Endodermal cell (in vitro differentiated cells): ENCODE data around the gene BCL7A. TPM values are rescaled to one million over a fixed set of nuclear protein-coding genes. Genes with fewer than 3 reads are reported as not detected.

Source experiments
- DNase-seq: peaks from one replicate; pipeline ENCODE4 v3.0.0-alpha.2; 2017
- H3K27ac ChIP-seq: 2 replicates; pipeline ENCODE4 v1.5.1; 2013; ENCODE audit warnings: mild to moderate bottlenecking, low read depth, low read length, moderate library complexity
- H3K27me3 ChIP-seq: 2 replicates; pipeline ENCODE4 v1.6.1; 2013; ENCODE audit warnings: mild to moderate bottlenecking, low read length, moderate library complexity; ENCODE audit not compliant: insufficient read depth, control insufficient read depth, poor library complexity, severe bottlenecking
- H3K36me3 ChIP-seq: 2 replicates; pipeline ENCODE4 v1.7.0; 2013; ENCODE audit warnings: mild to moderate bottlenecking, low read length, moderate library complexity; ENCODE audit not compliant: control insufficient read depth, insufficient read depth
- H3K4me1 ChIP-seq: one replicate; pipeline ENCODE4 v1.7.0; 2013; ENCODE audit warnings: low read length; ENCODE audit not compliant: control insufficient read depth, insufficient read depth
- H3K4me3 ChIP-seq: 2 replicates; pipeline ENCODE4 v1.5.1; 2013; ENCODE audit warnings: mild to moderate bottlenecking, low read length, moderate library complexity
- H3K9ac ChIP-seq: 2 replicates; pipeline ENCODE4 v1.6.1; 2013; ENCODE audit warnings: mild to moderate bottlenecking, low read length, moderate library complexity; ENCODE audit not compliant: poor library complexity, severe bottlenecking; ENCODE audit errors: extremely low read depth
- H3K9me3 ChIP-seq: 2 replicates; pipeline ENCODE4 v1.6.1; 2013; ENCODE audit warnings: mild to moderate bottlenecking, low read length, moderate library complexity; ENCODE audit not compliant: control insufficient read depth
- H3K27ac Mint-ChIP-seq: 2 replicates; pipeline ENCODE4 v1.8.0; 2020; ENCODE audit warnings: mixed read lengths
- H3K27me3 Mint-ChIP-seq: 2 replicates; pipeline ENCODE4 v1.8.0; 2021; ENCODE audit warnings: mild to moderate bottlenecking, mixed read lengths; ENCODE audit not compliant: insufficient read depth
- H3K36me3 Mint-ChIP-seq: 2 replicates; pipeline ENCODE4 v1.8.0; 2020; ENCODE audit warnings: low read depth, mixed read lengths
- H3K4me1 Mint-ChIP-seq: 2 replicates; pipeline ENCODE4 v1.8.0; 2020; ENCODE audit warnings: mixed read lengths
- H3K4me3 Mint-ChIP-seq: 2 replicates; pipeline ENCODE4 v1.8.0; 2020; ENCODE audit warnings: mild to moderate bottlenecking, moderate library complexity, mixed read lengths
- H3K9me3 Mint-ChIP-seq: 2 replicates; pipeline ENCODE4 v1.8.0; 2020; ENCODE audit warnings: mild to moderate bottlenecking, mixed read lengths
- WGBS, 2 experiments: methylation state at CpG; one replicate each; pipeline versions ENCODE4 v1.1.5 to v1.1.7; 2013; ENCODE audit warnings: missing lambda C conversion rate in 2 of 2, mixed read lengths in 1 of 2; ENCODE audit not compliant: insufficient coverage in 1 of 2, insufficient read length in 1 of 2; 5-methylcytosine and 5-hydroxymethylcytosine counted together
- total RNA-seq, 2 donors: library from RNA; stranded (reverse); fragmentation: NEBNext Ultra II Directional in 1 of 2; extraction: Animal tissue kit (Norgen Biotek cat#: 25700) in 1 of 2; gene quantifications; 2 replicates in 1 of 2; 3 replicates in 1 of 2; pipeline ENCODE4 v1.2.1, GENCODE V29; 2021
- TF ChIP-seq, protein P1 (sequence below): fragments of 200-600 bp; sonication (generic); conservative IDR thresholded peaks from 2 replicates; pipeline ENCODE4 v1.5.0; 2021; ENCODE audit warnings: antibody characterized with exemption, mild to moderate bottlenecking

Gene BCL7A
- total RNA-seq, 2 donors from 2014 or later: 22.3 to 28.9 TPM

DNA sequence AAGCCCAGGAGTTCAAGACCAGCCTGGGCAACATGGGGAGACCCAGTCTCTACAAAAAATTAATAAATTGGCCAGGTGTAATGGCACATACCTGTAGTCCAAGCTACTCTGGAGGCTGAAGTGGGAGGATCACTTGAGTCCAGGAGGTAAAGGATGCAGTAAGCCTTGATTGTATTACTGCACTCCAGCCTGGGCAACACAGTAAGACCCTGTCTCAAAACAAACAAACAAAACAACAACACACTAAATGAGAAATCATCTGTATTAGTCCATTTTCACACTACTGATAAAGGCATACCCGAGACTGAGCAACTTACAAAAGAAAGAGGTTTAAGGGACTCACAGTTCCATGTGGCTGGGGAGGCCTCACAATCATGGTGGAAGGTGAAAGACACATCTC lies 52.1 kb downstream of the BCL7A start:
- peaks cover 10% of the 10 kb centered on the region for H3K27me3 Mint-ChIP-seq
- WGBS, 2 experiments: 83 to 92% methylated on average over 1 of the region's 1 CpG
- TF ChIP-seq, protein P1, sequence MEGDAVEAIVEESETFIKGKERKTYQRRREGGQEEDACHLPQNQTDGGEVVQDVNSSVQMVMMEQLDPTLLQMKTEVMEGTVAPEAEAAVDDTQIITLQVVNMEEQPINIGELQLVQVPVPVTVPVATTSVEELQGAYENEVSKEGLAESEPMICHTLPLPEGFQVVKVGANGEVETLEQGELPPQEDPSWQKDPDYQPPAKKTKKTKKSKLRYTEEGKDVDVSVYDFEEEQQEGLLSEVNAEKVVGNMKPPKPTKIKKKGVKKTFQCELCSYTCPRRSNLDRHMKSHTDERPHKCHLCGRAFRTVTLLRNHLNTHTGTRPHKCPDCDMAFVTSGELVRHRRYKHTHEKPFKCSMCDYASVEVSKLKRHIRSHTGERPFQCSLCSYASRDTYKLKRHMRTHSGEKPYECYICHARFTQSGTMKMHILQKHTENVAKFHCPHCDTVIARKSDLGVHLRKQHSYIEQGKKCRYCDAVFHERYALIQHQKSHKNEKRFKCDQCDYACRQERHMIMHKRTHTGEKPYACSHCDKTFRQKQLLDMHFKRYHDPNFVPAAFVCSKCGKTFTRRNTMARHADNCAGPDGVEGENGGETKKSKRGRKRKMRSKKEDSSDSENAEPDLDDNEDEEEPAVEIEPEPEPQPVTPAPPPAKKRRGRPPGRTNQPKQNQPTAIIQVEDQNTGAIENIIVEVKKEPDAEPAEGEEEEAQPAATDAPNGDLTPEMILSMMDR: no peak
- no peak for DNase-seq
- no peak overlapping the region for H3K9ac ChIP-seq
- H3K27ac Mint-ChIP-seq: no peak overlapping the region
- H3K9me3 Mint-ChIP-seq: no peaks in the 10 kb centered on the region
- H3K4me1 Mint-ChIP-seq: peaks cover 3% of the 10 kb centered on the region
- no peaks in the 10 kb centered on the region for H3K9me3 ChIP-seq
- no peak overlapping the region for H3K27ac ChIP-seq
- H3K36me3 Mint-ChIP-seq: peaks cover 12% of the 10 kb centered on the region
- no peaks in the 10 kb centered on the region for H3K36me3 ChIP-seq
- H3K4me3 Mint-ChIP-seq: no peak overlapping the region
- no peak overlapping the region for H3K4me3 ChIP-seq
- no peaks in the 10 kb centered on the region for H3K27me3 ChIP-seq
- peaks cover 2% of the 10 kb centered on the region for H3K4me1 ChIP-seq

DNA sequence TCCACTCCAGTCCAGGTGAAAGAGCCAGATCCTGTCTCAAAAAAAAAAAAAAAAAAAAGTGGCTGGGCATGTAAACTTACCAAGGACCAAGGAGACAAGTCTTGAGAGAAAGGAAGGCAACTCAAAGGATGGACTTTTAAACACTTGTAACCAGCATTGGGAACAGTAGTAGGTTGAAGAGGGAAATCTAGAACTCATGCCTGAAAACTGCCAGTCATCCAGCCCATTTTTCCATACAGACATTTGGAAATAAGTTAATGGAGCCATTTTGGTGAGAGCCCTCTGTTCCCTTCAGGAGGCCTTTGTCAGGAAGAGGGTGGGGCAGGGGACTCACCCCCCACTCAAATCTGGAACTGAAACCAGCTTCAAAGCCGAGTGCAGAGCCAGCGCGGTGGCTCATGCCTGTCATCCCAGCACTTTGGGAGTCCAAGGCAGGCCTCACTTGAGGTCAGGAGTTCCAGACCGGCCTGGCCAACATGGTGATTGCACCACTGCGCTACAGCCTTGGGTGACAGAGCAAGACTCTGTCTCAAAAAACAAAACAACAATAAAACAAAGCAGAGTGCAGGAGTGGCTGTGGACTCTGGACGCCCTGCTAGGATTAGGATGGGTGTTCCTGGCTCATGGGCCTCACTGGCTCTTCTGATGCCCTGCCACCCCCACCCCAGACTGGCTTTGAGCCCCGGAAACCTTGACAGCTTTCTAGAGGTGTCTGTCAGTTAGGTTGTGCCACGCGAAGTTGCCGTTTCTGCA lies 55.2 kb downstream of the BCL7A start:
- Histone ChIP-seq H3K36me3 (no peaks in the 10 kb centered on the region), H3K4me3 (no peak overlapping the region), H3K27ac (no peak overlapping the region), H3K27me3 (no peaks in the 10 kb centered on the region), H3K9ac (no peak overlapping the region), H3K4me1 (peaks cover 4% of the 10 kb centered on the region), H3K9me3 (no peaks in the 10 kb centered on the region)
- peaks cover 23% of the 10 kb centered on the region for H3K4me1 Mint-ChIP-seq
- peaks cover 28% of the 10 kb centered on the region for H3K27me3 Mint-ChIP-seq
- no peak overlapping the region for H3K4me3 Mint-ChIP-seq
- DNase-seq: no peak
- no peak overlapping the region for H3K27ac Mint-ChIP-seq
- H3K36me3 Mint-ChIP-seq: peaks cover 6% of the 10 kb centered on the region
- WGBS, 2 experiments: 91 to 98% methylated on average over 6 to 10 of the region's 10 CpGs
- TF ChIP-seq, protein P1: no peak
- no peaks in the 10 kb centered on the region for H3K9me3 Mint-ChIP-seq

DNA sequence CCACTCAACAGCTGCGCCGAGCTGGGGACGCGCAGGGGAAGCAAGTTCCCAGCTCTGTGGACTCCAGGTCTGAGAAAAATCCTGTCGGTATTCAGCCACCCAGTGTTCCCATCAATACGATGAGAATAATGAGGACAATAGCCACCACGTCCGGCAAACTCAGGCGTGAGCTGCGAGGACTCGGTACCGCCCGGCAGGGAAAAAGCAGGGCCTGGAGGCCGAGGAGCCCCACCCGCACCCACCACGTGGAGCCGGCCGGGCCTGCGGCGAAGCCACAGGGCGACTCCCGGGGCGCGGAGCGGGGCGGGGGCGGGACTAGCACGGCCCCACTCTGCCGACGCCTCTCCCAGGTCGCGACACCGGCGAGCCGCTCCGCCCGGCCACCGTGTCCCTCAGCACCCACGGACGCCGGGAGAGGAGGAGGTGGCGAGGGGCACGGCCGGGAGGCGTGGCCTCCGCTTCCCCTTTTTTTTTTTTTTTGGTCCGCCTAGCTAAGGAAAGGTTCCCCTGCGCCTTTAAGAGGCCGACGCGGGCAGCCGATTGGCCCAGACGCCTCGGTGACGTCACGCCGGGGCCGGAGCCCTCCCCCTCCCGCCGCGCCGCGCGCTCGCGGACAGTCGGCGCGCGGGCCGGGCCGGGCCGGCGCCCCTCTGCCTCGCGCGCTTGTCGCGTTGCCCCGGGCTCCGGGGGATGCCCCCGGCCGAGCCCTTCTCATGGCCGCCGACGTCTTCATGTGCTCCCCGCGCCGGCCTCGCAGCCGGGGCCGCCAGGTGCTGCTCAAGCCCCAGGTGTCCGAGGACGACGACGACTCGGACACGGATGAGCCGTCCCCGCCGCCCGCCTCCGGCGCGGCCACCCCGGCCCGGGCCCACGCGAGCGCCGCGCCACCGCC lies 56.7 kb downstream of the BCL7A start, which contains the start of gene MLXIP:
Gene MLXIP (plus strand): TSS at position 616 of the 892 bp plus-strand sequence. CDS start 98 bp downstream, at position 714.
- H3K9me3 ChIP-seq: no peaks in the 10 kb centered on the region
- H3K36me3 ChIP-seq: no peaks in the 10 kb centered on the region
- Mint-ChIP-seq H3K9me3 (no peaks in the 10 kb centered on the region), H3K27me3 (peaks cover 32% of the 10 kb centered on the region), H3K4me3 (peak within 1 kb of the TSS; percentile 67), H3K4me1 (peaks cover 31% of the 10 kb centered on the region), H3K27ac (peak within 1 kb of the TSS; percentile 3), H3K36me3 (peaks cover 5% of the 10 kb centered on the region)
- peak within 1 kb of the TSS; percentile 51 for H3K27ac ChIP-seq
- H3K9ac ChIP-seq: peak within 1 kb of the TSS; percentile 74
- no peaks in the 10 kb centered on the region for H3K27me3 ChIP-seq
- TF ChIP-seq, protein P1: no peak
- 2 to 3% methylated on average over 54 to 113 of the region's 113 CpGs for WGBS, 2 experiments
- H3K4me3 ChIP-seq: peak within 1 kb of the TSS; percentile 82
- DNase-seq: peak; percentile 97
- H3K4me1 ChIP-seq: peaks cover 7% of the 10 kb centered on the region
